HepG2 (cell line): ENCODE results near the gene FOXS1. TPM values are rescaled to one million over a fixed set of nuclear protein-coding genes. Genes with fewer than 3 reads are reported as not detected.

Experiments used
- ARID5B ChIP-seq: IDR thresholded peaks from 2 replicates; pipeline ENCODE4 v1.4.0; 2020; ENCODE audit warnings: mild to moderate bottlenecking, missing genetic modification reagents
- BCL6 ChIP-seq: IDR thresholded peaks from 2 replicates; pipeline ENCODE4 v1.6.1; 2016; ENCODE audit warnings: missing genetic modification reagents, missing compliant biosample characterization
- CREB1 ChIP-seq, 2 experiments: fragments of 450-650 bp in 1 of 2; IDR thresholded peaks; 2 replicates each; pipeline ENCODE4 v1.6.1; 2016 to 2017; ENCODE audit warnings: control low read depth in 1 of 2, mild to moderate bottlenecking in 1 of 2, missing compliant biosample characterization in 1 of 2, missing genetic modification characterization in 1 of 2
- KMT2A ChIP-seq: sonication (generic); formaldehyde crosslinking; IDR thresholded peaks from 2 replicates; pipeline ENCODE4 v1.4.0; 2020; ENCODE audit warnings: missing genetic modification reagents
- MATR3 ChIP-seq: sonication (generic); formaldehyde crosslinking; IDR thresholded peaks from 2 replicates; pipeline ENCODE4 v1.4.0; 2020; ENCODE audit warnings: missing genetic modification reagents
- NFKBIZ ChIP-seq: IDR thresholded peaks from 2 replicates; pipeline ENCODE4 v1.6.1; 2018; ENCODE audit warnings: missing genetic modification reagents, missing compliant biosample characterization
- ZNF333 ChIP-seq: sonication (generic); formaldehyde crosslinking; IDR thresholded peaks from 2 replicates; pipeline ENCODE4 v1.4.0; 2020; ENCODE audit warnings: mild to moderate bottlenecking, missing genetic modification reagents, borderline replicate concordance
- ZNF451 ChIP-seq: sonication (generic); formaldehyde crosslinking; IDR thresholded peaks from 2 replicates; pipeline ENCODE4 v1.5.0; 2020; ENCODE audit warnings: mild to moderate bottlenecking, missing genetic modification reagents
- ZNF550 ChIP-seq: sonication (generic); formaldehyde crosslinking; IDR thresholded peaks from 2 replicates; pipeline ENCODE4 v1.4.0; 2020; ENCODE audit warnings: mild to moderate bottlenecking, missing genetic modification reagents, borderline replicate concordance
- ZNF574 ChIP-seq: sonication (generic); formaldehyde crosslinking; IDR thresholded peaks from 2 replicates; pipeline ENCODE4 v1.4.0; 2020; ENCODE audit warnings: missing genetic modification reagents
- polyA plus RNA-seq, 8 experiments: library from polyadenylated mRNA; depleted of rRNA in 3 of 8; stranded (reverse) in 7 of 8; unstranded in 1 of 8; fragments of >200 nt; fragmentation: Illumina TruSeq in 4 of 8; extraction: Trizol in 4 of 8; gene quantifications; 2 replicates each; pipeline versions ENCODE4 v1.2.1 to v1.2.3, GENCODE V29; 2011 to 2016; ENCODE audit warnings: low read depth in 4 of 8, missing spikeins in 1 of 8, mixed read lengths in 1 of 8; ENCODE audit not compliant: insufficient read depth in 1 of 8
- total RNA-seq, 5 experiments: library from RNA; depleted of rRNA; stranded (reverse); fragments of >200 nt; fragmentation: Illumina TruSeq; extraction: Trizol; gene quantifications; 2 replicates each; pipeline ENCODE4 v1.2.3, GENCODE V29; 2016; ENCODE audit warnings: low read depth in 1 of 5
- TF ChIP-seq, protein P1 (sequence below): IDR thresholded peaks from 2 replicates; pipeline ENCODE4 v1.6.1; 2016; ENCODE audit warnings: low read depth, missing genetic modification reagents, missing compliant biosample characterization
- TF ChIP-seq, protein P2 (sequence below): sonication (generic); formaldehyde crosslinking; IDR thresholded peaks from 2 replicates; pipeline ENCODE4 v1.5.0; 2020; ENCODE audit warnings: missing genetic modification reagents, mild to moderate bottlenecking, borderline replicate concordance
- TF ChIP-seq, protein P3 (sequence below): sonication (generic); formaldehyde crosslinking; IDR thresholded peaks from 2 replicates; pipeline ENCODE4 v1.8.1; 2023; ENCODE audit warnings: mild to moderate bottlenecking, inconsistent platforms, moderate library complexity, missing genetic modification reagents, borderline replicate concordance

FOXS1 gene
- total and polyA plus RNA-seq, 2 of the 13 experiments (the other 11 are each of a cell fraction or from before 2014, with no cell fraction given), result not detected

DNA sequence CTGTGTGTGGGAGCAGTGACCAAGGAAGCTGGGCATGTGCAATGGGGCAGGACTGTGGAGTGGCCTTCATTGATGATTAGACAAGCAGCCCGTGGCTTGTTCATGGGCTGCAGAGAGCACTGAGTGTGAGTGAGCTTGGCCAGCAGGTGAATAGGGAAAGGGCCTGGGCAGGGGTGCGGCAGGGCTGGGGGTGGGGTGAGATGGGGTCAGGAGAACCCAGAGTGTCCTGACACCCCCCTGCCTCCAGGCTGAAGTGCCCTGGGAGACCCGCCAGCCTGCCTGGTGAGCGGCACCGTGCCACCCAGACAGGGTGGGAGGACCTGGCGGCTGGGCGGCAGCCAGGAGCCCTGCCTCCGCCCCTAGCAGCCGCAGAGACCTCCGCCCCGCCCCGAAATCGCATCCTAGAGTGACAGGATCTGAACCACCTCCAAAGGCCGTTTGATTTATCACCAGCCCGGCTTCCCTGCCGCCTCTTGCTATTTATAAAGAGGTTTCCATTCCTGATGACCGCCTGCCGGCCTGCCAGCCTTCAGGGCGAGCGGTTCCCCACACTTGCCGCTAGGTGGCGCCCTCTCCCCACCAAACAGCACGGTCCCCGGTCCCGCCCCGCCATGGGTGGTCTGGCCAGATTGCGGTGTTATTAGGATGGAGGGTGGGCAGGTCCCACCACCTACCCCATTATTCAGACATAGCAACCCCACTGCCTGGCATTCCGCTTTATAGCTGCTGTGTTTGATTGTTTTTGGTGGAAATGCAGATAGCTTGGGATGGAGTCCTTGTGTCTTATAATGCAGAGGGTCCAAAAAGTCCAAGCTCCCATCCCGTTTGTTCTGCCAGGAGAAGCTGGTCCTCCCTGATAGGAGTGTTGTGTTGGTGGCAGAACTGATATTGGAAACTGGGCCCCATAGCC, 22.7 kb downstream of the FOXS1 start (continued):
- TF ChIP-seq ZNF574 (0 out of 2 replicates have a peak, but pooled peaks have one; percentile 30), ARID5B (CRISPR knock-in tag) (peak; percentile 41; the same call in 1 of the 2 replicates), ZNF333 (CRISPR knock-in tag) (0 out of 2 replicates have a peak, but pooled peaks have one; percentile 55), ZNF550 (CRISPR knock-in tag) (peak; percentile 84; the same call in 1 of the 2 replicates), CREB1 (IDR thresholded peaks at IDR 0.05) (no peak), CREB1 (CRISPR knock-in tag; IDR thresholded peaks at IDR 0.05) (no peak), KMT2A (CRISPR knock-in tag) (no peak), BCL6 (no peak), MATR3 (CRISPR knock-in tag) (no peak), NFKBIZ (no peak), ZNF451 (no peak)
- TF ChIP-seq, protein P1, sequence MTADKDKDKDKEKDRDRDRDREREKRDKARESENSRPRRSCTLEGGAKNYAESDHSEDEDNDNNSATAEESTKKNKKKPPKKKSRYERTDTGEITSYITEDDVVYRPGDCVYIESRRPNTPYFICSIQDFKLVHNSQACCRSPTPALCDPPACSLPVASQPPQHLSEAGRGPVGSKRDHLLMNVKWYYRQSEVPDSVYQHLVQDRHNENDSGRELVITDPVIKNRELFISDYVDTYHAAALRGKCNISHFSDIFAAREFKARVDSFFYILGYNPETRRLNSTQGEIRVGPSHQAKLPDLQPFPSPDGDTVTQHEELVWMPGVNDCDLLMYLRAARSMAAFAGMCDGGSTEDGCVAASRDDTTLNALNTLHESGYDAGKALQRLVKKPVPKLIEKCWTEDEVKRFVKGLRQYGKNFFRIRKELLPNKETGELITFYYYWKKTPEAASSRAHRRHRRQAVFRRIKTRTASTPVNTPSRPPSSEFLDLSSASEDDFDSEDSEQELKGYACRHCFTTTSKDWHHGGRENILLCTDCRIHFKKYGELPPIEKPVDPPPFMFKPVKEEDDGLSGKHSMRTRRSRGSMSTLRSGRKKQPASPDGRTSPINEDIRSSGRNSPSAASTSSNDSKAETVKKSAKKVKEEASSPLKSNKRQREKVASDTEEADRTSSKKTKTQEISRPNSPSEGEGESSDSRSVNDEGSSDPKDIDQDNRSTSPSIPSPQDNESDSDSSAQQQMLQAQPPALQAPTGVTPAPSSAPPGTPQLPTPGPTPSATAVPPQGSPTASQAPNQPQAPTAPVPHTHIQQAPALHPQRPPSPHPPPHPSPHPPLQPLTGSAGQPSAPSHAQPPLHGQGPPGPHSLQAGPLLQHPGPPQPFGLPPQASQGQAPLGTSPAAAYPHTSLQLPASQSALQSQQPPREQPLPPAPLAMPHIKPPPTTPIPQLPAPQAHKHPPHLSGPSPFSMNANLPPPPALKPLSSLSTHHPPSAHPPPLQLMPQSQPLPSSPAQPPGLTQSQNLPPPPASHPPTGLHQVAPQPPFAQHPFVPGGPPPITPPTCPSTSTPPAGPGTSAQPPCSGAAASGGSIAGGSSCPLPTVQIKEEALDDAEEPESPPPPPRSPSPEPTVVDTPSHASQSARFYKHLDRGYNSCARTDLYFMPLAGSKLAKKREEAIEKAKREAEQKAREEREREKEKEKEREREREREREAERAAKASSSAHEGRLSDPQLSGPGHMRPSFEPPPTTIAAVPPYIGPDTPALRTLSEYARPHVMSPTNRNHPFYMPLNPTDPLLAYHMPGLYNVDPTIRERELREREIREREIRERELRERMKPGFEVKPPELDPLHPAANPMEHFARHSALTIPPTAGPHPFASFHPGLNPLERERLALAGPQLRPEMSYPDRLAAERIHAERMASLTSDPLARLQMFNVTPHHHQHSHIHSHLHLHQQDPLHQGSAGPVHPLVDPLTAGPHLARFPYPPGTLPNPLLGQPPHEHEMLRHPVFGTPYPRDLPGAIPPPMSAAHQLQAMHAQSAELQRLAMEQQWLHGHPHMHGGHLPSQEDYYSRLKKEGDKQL, result no peak
- TF ChIP-seq, protein P2, sequence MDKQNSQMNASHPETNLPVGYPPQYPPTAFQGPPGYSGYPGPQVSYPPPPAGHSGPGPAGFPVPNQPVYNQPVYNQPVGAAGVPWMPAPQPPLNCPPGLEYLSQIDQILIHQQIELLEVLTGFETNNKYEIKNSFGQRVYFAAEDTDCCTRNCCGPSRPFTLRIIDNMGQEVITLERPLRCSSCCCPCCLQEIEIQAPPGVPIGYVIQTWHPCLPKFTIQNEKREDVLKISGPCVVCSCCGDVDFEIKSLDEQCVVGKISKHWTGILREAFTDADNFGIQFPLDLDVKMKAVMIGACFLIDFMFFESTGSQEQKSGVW (CRISPR knock-in tag), result no peak
- TF ChIP-seq, protein P3, sequence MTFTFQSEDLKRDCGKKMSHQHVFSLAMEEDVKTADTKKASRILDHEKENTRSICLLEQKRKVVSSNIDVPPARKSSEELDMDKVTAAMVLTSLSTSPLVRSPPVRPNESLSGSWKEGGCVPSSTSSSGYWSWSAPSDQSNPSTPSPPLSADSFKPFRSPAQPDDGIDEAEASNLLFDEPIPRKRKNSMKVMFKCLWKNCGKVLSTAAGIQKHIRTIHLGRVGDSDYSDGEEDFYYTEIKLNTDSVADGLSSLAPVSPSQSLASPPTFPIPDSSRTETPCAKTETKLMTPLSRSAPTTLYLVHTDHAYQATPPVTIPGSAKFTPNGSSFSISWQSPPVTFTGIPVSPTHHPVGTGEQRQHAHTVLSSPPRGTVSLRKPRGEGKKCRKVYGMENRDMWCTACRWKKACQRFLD (CRISPR knock-in tag), result no peak
